Thyroid gland (tissue), 4 donors: ENCODE data around the gene CTLA4.

Source experiments
- POLR2A ChIP-seq, 2 donors: fragments of 450-650 bp; IDR thresholded peaks; one replicate each; pipeline ENCODE4 v1.6.1; 2017; ENCODE audit warnings: antibody characterized with exemption in 2 of 2, mild to moderate bottlenecking in 2 of 2, moderate library complexity in 1 of 2
- TF ChIP-seq, protein P1 (sequence below), 6 experiments: fragments of 200-600 bp in 3 of 6; fragments of 450-650 bp in 3 of 6; sonication (generic) in 3 of 6; IDR thresholded peaks; one replicate each; pipeline ENCODE4 v1.5.1; 2016 to 2019; ENCODE audit warnings: antibody characterized with exemption in 6 of 6, mild to moderate bottlenecking in 2 of 6, inconsistent platforms in 1 of 6, moderate library complexity in 1 of 6

DNA sequence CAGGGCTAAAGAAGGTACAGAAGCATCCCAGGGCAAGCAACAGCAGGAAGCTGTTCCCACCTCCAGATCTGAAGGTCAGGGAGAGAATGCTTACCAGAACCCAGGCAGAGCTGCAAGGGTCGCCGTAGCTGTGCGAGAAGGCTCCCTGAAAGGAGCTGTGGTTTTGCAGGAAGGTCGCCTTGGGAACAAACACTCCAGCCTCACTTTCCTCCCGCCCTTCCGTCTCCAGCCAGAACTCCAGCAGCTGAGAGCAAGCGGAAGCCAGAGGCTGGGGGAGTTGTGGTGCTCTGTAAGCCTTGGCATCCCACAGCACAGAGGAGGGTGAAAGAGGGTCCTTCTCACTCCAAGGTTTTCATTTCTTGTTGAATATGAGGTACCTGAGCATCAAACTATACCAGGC, 50.7 kb downstream of the CTLA4 start:
- TF ChIP-seq, protein P1, sequence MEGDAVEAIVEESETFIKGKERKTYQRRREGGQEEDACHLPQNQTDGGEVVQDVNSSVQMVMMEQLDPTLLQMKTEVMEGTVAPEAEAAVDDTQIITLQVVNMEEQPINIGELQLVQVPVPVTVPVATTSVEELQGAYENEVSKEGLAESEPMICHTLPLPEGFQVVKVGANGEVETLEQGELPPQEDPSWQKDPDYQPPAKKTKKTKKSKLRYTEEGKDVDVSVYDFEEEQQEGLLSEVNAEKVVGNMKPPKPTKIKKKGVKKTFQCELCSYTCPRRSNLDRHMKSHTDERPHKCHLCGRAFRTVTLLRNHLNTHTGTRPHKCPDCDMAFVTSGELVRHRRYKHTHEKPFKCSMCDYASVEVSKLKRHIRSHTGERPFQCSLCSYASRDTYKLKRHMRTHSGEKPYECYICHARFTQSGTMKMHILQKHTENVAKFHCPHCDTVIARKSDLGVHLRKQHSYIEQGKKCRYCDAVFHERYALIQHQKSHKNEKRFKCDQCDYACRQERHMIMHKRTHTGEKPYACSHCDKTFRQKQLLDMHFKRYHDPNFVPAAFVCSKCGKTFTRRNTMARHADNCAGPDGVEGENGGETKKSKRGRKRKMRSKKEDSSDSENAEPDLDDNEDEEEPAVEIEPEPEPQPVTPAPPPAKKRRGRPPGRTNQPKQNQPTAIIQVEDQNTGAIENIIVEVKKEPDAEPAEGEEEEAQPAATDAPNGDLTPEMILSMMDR (IDR thresholded peaks at IDR 0.05), result no peak
- TF ChIP-seq POLR2A (IDR thresholded peaks at IDR 0.05), result no peak
